ENCODE data around the gene CACNA2D3.
"Not testable (repeated sequence)": the region's sequence is repeated elsewhere in the genome, so short reads cannot be mapped to it uniquely, and the experiment has no call there.

The CACNA2D3 gene

DNA sequence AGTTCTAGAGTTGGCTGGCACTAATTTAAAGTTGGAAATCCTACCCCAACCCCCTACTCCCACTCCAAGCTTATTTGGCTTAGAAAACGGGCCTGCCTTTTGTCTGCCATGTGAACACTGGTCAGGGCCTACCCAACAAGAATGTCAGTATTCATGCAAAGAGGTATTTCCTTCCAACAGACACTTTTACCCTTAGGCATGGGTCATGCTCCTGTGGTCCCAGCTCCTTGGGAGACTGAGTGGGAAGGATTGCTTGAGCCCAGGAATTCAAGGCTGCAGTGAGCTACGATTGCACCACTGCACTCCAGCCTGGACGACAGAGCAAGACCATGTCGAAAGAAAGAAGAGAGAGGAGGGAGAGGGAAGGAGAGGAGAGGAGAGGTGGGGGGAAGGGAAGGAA is 943.0 kb downstream of the CACNA2D3 start:
- DNase-seq: no peak

DNA sequence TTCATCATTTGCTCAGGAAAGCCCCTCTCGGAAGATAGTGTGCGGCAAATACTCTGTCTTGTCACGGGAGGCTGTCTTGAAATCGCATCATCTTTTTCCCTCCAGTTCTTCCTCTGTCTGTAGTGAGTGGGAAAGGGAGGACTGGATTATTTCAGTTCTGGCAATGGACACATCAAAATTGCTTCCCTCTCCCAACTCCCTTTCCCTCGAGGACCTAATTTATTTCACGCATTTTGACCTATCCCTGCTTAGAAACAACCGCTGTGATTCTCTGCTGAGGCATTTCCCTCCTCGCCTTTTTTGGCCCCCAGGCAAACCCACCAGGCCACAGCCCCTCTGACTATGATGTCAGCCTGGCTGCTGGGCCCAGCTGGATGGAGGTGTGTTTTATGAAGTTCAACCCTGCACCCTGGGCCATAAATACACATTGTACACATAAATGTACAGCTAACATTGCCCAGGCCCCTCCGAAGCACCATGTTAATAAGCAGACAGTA is 944.2 kb downstream of the CACNA2D3 start:
- no peak for DNase-seq

DNA sequence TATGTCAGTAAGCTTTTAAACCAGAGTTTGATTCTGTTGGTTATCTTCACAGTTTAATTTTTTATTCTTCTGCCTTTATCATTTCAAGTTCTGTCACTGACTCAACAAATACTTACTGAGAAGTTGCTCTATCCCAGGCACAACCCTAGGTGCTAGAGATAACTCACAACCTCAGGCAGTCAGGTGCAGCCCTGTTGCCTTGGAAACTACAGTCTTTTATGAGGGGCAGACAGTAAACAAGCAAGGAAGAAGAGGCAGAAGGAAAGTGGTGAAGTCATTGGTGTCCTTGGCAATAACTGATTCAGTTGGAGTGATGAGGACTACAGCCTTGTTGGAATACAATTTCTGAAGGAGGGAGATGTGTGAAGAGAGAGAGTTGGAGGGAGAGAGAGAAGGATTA is 947.6 kb downstream of the CACNA2D3 start:
- DNase-seq: no peak

DNA sequence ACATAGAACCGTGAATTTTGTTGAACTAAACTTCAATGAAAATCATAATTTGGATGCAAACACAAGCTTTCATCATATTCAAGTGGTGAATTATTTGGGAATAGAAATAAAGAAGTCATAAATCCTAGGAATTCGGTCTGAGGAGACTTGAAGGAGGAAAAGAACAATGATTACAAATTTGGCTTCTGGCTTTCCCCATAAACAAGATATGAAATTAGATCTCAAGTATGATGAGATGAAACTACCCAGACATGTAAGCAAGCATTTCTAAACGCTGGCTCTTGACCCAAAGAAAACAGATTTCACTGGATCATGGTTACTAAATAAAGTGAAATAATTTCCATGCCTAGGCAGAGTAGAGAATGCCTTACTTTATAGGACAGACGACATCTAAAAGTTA is 952.4 kb downstream of the CACNA2D3 start:
- DNase-seq: no peak

DNA sequence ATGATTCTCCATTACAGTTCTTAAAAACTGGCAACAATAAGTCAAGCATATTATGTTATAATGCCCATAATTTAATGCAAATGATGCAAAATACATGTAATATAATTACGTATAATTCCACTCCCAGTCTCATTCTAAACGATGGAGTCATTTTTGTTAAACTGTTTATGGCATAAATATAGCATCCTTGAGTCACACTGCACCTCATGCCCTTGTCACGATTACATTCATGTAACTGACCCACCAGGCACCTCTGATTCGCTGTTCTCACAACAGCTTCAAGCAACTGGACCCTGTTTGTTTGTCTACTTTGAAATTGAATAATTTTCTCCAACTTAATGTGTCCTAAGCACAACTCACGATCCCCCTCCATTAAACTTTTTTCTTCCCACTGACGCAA is 953.5 kb downstream of the CACNA2D3 start:
- DNase-seq: no peak

DNA sequence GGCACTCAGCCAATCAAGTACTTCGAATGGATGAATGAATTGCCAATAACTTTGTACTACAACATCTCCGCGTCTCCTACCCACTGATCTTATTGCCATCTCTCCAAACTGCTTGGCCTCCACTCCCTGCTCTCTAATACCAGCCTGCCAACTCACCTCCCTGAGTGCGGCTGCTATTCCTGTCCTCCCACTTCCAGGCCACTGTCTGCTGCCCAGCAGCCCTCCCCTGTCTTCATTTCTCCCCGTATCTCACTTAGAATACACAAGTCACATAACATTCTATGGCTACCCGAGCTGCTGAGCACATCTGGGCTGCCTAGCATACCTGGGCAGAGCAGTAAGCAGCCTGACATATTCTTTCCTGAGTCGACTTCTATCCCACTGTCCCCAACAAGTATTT is 955.4 kb downstream of the CACNA2D3 start:
- DNase-seq: no peak

DNA sequence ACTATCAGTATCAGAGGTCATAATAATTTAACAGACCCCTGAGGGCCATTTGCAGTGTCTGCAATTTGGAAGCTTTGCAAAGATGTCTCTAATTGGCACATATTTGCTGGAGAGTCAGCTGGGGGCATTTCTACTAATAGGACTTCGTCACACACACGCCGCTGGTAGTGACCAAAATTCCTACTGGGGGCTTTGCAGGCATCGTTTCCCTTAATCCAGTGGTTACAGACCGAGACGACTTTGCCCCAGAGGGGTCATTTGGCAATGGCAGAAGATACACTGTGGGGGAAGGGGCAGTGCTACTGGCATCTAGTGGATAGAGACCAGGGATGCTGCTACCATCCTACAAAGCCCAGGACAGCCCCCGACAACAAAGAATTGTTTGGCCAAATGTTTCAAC is 956.5 kb downstream of the CACNA2D3 start:
- DNase-seq: no peak

DNA sequence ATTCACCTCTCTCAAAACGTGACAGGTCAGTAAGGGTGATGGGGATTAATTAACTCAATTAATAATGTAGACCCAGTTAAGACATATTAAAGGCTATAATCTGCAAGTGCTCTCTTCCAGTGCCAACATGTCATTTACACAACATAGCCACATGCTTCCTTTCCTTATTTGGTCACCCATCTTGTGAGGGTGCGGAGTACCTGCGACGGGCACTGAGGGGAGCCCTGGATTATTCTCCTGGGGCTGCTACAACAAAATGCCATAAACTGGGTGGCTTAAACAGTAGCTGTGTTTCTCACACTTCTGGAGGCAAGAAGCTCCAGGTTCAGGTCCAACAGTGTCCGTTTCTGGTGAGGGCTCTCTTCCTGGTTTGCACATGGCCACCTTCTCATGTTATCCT is 962.9 kb downstream of the CACNA2D3 start:
- DNase-seq: no peak

DNA sequence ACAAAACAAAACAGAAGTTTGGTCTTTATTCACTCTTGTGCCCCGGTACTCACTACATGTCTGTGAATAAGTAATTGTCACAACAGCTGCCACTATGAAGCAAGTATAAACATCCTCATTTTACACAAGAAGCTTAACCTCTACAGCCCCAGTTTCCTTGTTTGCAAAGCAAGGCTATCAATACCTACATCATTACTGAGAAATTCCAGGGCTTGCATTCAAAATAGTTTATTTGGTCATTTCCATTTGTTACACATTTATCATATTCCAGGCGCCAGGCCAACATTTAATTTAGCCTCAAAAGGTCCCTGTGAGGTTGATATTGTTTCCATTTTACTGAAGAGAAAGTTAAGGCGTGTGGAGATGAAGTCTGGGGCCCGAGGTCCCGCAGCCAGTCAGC is 966.9 kb downstream of the CACNA2D3 start:
- DNase-seq: no peak

DNA sequence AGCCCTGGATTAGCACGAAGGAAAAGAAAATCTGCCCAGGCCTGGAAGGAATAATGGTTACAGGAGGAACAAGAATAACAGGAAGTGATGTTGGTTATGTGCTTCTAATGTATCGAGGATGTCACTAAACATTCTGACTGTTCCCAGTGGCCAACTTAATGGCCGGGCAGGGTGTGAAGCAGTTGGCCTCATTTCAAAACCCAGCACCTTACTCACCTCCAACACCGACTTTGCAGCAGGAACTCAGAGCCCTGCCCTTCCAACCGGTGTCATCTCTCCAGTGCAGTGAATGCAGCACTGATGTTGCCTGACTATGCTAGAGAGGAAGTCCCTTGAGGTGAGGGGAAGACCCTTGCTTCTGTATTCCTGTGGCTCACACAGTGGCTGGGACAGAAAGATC is 967.9 kb downstream of the CACNA2D3 start:
- no peak for DNase-seq

DNA sequence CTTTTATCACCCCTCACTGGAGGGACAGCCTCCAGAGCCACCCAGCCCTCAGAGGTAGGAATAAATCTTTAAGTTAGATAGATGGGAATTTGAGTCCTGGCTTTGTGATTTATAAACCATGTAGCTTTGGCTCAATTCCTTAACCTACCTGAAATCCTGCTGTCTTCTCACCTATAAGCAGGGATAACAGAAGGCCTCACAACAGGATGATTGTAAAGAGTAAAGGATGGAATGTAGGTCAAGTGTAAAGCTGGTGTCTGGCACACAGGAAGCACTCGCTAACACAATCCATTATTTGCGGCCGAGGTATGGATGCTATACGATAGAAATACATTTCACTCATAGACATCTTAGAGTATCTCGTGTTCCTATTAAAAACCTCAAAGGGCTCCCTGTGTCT is 968.4 kb downstream of the CACNA2D3 start:
- DNase-seq: no peak

DNA sequence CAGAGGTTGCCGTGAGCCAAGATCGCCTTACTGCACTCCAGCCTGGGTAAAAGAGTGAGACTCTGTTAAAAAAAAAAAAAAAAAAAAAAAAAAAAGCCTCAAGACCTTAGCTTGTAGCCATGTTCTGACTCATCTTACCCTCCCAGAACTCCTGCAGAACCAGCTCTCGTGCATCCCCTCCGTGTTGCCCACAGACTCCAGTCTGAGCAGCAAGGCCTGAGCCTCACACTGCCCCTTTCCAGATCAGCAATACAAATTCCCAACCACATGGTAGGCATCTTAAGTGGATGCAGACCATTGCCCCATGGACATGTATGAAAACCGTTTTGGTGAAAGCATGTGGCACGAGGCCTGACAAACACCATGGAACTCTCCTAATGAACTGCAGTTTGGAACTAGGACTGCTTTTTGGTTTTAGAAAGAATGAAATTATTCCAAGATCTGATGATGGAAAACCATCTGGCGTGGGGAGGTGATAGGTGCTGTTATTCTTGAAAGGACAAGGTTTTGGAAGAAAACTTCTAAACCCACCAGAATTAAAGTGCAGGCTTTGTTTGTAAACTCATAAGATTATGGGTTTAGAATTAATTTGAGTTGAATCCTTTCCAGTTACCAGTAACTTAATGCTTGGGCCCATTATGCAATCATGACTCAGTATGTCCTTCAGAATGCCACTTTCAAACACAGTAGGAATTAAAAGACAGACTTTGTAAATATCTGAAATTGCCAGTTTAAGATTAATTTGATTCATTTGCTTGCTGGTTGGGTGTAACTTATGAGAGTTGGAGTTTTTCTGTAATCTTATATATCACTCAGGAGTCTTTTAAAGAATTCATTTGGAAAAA is 969.3 kb downstream of the CACNA2D3 start:
- no peak for DNase-seq

DNA sequence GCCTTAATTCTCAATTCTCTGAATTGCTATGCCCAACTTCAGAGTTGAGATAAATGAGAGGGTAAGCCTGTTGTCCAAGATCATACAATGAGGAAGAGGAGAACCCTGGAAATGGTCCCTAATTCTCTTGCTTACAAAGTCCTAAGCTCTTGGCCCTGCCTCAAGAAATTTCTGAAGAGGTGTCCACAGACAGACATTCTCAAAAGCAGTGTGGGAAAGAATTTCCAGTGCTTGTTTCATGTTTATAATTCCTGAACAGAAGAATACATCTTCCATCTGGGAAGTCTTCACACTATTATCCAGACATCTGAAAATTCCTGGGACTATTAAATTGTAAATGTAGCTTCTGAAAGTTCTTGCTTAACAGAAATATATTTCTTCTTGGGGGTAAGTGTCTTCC is 972.3 kb downstream of the CACNA2D3 start:
- no peak for DNase-seq

DNA sequence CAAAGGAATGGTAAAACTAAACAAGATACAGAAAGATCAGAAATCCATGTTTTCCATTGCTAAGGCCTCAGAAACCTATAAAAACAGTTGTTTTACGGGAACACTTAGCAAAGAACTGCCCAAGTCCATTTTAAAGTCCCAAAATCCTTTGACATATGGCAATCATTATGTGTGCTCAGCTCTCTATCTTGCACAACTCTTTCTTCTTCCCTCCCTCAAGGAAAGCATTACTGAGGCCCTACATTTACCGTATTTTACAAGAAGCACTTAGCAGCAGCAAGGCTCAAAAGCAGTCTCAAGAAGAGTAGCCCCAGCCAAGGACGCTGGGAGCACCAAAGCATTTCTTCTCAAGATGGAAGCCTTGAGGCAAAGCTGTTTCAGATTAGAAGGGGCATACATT is 975.1 kb downstream of the CACNA2D3 start:
- DNase-seq: no peak

DNA sequence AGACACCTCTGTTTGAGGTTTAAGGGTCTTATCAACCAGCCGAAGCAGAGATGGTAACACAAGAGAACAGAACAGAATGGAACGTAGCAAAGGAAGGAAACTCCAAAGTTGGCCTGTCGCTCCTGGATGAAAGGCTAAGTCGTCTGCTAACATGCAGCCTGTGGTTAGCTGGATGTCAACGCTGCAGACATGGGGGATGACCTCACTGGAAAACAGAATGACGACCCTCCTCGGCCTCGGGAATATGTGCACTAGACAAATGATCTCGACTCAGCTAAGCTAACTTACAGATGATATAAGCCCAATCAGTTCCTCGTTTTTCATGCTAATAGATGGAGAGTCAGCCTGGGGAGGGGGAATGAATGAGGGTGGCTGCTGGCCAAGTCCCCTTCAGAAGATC is 983.3 kb downstream of the CACNA2D3 start:
- no peak for DNase-seq

DNA sequence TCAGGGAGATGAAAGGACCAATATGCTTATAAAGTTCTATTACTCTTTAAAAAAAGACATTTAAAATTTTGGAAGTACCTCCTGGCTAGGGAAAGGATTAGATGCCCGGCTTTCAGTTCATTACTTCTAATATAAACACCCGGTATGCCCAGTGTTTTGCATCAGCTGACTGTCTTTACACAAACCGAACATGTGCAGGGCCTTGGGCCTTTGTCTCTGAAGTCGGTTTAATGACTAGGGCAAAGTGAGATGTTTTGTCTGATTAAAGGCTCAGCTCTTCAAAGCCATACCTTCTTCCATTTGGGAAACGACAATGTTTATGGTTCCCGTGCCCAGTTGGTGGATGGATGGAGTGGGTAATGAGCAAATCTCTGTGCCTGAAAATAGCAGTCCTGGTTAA is 984.8 kb downstream of the CACNA2D3 start:
- DNase-seq: no peak

DNA sequence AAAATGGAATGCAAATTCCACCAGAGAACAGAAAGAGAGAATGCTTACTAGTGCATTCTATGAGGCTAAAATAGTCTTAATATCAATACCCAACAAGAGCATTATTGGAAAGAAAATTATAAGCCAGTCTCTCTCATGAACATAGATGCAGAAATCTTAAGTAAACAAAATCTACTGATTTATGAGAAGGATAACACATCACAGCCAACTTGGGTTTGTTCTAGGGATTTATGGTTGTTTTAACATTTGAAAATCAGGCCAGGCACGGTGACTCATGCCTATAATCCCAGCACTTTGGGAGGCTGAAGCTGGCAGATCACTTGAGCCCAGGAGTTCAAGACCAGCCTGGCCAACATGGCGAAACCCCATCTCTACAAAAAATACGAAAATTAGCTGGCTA is 989.6 kb downstream of the CACNA2D3 start:
- DNase-seq: not testable (repeated sequence)

DNA sequence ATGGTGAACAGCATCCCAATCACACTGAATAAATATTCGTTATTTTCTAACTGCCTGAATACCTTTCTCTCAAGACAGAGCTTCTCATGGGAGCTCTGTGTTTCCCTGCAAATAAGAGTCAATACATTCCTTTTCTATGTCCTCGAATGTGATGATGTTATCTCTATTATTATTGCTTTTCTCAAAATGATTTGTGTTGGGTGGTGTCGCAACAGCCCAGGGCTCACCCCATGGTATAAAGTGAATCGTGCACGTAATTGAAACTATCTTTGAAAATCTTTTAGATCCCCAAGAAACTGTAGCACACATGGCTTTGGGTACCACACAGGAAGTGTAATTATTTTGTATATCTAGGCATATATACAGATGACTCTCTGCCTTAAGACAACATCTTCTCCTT is 996.1 kb downstream of the CACNA2D3 start:
- no peak for DNase-seq

DNA sequence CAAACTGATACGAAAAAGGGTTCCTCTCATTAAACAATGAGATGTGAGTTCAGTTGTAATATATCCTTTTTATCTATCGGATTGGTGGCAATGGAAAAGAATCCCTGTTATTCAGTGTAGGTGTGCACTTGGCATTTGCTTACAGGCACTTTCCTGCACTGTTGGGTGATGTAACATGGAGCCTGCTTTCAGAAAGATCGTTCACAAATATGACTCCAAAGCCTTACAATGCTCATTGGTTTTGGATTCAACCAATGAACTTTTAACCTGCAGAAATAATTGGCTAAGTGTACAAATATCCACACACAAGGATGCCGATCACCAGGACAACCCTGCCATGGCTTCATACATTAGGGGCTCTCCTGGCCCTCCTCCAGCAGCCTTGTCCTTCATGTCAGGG is 996.9 kb downstream of the CACNA2D3 start:
- DNase-seq: no peak

DNA sequence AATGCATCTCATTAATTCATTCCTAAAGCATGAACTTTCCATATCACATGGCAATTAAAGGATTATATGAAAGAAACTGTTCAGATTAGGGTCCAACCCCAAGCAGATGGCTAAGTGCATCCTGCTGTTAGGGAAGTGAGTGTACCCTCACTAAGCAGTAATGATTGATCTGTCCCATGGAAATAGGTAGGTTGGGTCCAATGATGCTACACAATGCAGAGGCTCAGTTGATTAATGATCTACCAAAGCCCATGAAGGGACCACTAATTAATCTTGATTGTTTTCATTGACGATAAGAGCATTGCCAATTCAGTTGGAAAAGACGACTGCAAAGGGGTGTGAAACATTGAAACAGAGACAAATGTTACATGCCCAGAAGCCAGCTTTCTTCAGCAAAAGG is 1000.0 kb downstream of the CACNA2D3 start:
- no peak for DNase-seq
